Measurements from ENCODE around the gene EHBP1L1. TPM values are rescaled to one million over a fixed set of nuclear protein-coding genes. Genes with fewer than 3 reads are reported as not detected.

Gene EHBP1L1
- total and polyA plus RNA-seq, 2 of the 13 experiments (the other 11 are each of a cell fraction or from before 2014, with no cell fraction given), result 8.3 to 10.6 TPM

- no peak for TF ChIP-seq AHDC1 (CRISPR knock-in tag; IDR thresholded peaks at IDR 0.05; ENCODE audit: borderline replicate concordance)
- peak; percentile 58; the same call in 1 of the 2 replicates for TF ChIP-seq ZNF235 (CRISPR knock-in tag; IDR thresholded peaks at IDR 0.05; ENCODE audit: borderline replicate concordance)
- no peak for TF ChIP-seq ZNF891 (CRISPR knock-in tag; IDR thresholded peaks at IDR 0.05)
- TF ChIP-seq ZNF576 (CRISPR knock-in tag; IDR thresholded peaks at IDR 0.05), result no peak
- no peak for TF ChIP-seq JUND (CRISPR knock-in tag; IDR thresholded peaks at IDR 0.05)
- no peak for TF ChIP-seq ZBTB8A (CRISPR knock-in tag; IDR thresholded peaks at IDR 0.05; ENCODE audit: borderline replicate concordance, low read depth)
- TF ChIP-seq IRF2 (CRISPR knock-in tag; IDR thresholded peaks at IDR 0.05), result no peak
- no peak for TF ChIP-seq ZNF24 (IDR thresholded peaks at IDR 0.05)
- TF ChIP-seq HNRNPLL (IDR thresholded peaks at IDR 0.05; ENCODE audit: low read depth, low read length, poor library complexity, severe bottlenecking), result peak; percentile 24
- TF ChIP-seq ZNF646 (CRISPR knock-in tag; IDR thresholded peaks at IDR 0.05), result no peak
- TF ChIP-seq ZNF331 (CRISPR knock-in tag; IDR thresholded peaks at IDR 0.05), result no peak
- no peak for TF ChIP-seq CHCHD3 (CRISPR knock-in tag; IDR thresholded peaks at IDR 0.05)
- TF ChIP-seq, protein P1, sequence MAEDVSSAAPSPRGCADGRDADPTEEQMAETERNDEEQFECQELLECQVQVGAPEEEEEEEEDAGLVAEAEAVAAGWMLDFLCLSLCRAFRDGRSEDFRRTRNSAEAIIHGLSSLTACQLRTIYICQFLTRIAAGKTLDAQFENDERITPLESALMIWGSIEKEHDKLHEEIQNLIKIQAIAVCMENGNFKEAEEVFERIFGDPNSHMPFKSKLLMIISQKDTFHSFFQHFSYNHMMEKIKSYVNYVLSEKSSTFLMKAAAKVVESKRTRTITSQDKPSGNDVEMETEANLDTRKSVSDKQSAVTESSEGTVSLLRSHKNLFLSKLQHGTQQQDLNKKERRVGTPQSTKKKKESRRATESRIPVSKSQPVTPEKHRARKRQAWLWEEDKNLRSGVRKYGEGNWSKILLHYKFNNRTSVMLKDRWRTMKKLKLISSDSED (CRISPR knock-in tag; IDR thresholded peaks at IDR 0.05), result no peak; the same call in 1 of the 2 replicates
- TF ChIP-seq GFI1 (CRISPR knock-in tag; IDR thresholded peaks at IDR 0.05; ENCODE audit: borderline replicate concordance), result no peak
These were observed at the start of gene EHBP1L1 (continued) for GRCh38 chr11:65575568-65576231.

Data from HepG2 (cell line).